ENCODE measurements around the gene INTS11. TPM values are rescaled to one million over a fixed set of nuclear protein-coding genes. Genes with fewer than 3 reads are reported as not detected.
A peak's percentile ranks its signal among the peaks of the same experiment; 100 is the strongest.

INTS11 gene
- total and polyA plus RNA-seq, 2 of the 13 experiments (the other 11 are each of a cell fraction or from before 2014, with no cell fraction given): 52.8 to 94.8 TPM

- TF ChIP-seq MTERF4 (CRISPR knock-in tag; IDR thresholded peaks at IDR 0.05) (no peak), REPIN1 (CRISPR knock-in tag; IDR thresholded peaks at IDR 0.05; ENCODE audit: borderline replicate concordance, low read depth) (no peak), HMGXB4 (CRISPR knock-in tag; IDR thresholded peaks at IDR 0.05; ENCODE audit: borderline replicate concordance in 1 of 2, low read depth in 1 of 2) (peak; percentile 67 to 83; a peak in 3 of 4 replicates), ZBTB49 (CRISPR knock-in tag; IDR thresholded peaks at IDR 0.05; ENCODE audit: borderline replicate concordance) (no peak), ZNF737 (CRISPR knock-in tag; IDR thresholded peaks at IDR 0.05; ENCODE audit: borderline replicate concordance) (no peak), FOXA1 (IDR thresholded peaks at IDR 0.05) (no peak), FOXA1 (CRISPR knock-in tag; IDR thresholded peaks at IDR 0.05) (no peak), KDM5A (IDR thresholded peaks at IDR 0.05; ENCODE audit: borderline replicate concordance, low read length) (peak; percentile 56; the same call in 1 of the 2 replicates), ZNF337 (CRISPR knock-in tag; IDR thresholded peaks at IDR 0.05; ENCODE audit: borderline replicate concordance, low read depth) (no peak), SMC3 (IDR thresholded peaks at IDR 0.05; ENCODE audit: low read length) (no peak), KDM6A (CRISPR knock-in tag; IDR thresholded peaks at IDR 0.05; ENCODE audit: low read depth) (no peak), AKAP8 (CRISPR knock-in tag; IDR thresholded peaks at IDR 0.05) (0 out of 2 replicates have a peak, but pooled peaks have one; percentile 23), ZBTB20 (CRISPR knock-in tag; IDR thresholded peaks at IDR 0.05; ENCODE audit: borderline replicate concordance, low read depth) (no peak), ZUFSP (CRISPR knock-in tag; IDR thresholded peaks at IDR 0.05; ENCODE audit: borderline replicate concordance) (no peak), ZNF354B (CRISPR knock-in tag; IDR thresholded peaks at IDR 0.05) (no peak), ZNF329 (CRISPR knock-in tag; IDR thresholded peaks at IDR 0.05; ENCODE audit: low read depth) (no peak), RBFOX2 (IDR thresholded peaks at IDR 0.05; ENCODE audit: low read depth, low read length) (peak; percentile 72)
- TF ChIP-seq, protein P1, sequence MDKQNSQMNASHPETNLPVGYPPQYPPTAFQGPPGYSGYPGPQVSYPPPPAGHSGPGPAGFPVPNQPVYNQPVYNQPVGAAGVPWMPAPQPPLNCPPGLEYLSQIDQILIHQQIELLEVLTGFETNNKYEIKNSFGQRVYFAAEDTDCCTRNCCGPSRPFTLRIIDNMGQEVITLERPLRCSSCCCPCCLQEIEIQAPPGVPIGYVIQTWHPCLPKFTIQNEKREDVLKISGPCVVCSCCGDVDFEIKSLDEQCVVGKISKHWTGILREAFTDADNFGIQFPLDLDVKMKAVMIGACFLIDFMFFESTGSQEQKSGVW (CRISPR knock-in tag; IDR thresholded peaks at IDR 0.05; ENCODE audit: borderline replicate concordance): no peak
Measured at GRCh38 chr1:1349256-1350012, 25.0 kb upstream of the INTS11 start, which contains the start of gene DVL1 (continued).
